SK-N-SH (cell line): ENCODE data around the gene IL17A. TPM values are rescaled to one million over a fixed set of nuclear protein-coding genes. Genes with fewer than 3 reads are reported as not detected.

Experiments used
- CTCF ChIA-PET: fragments of 300-600, 350-600 bp; formaldehyde crosslinking; extraction: SDS; loops from one replicate; lab custom pipeline; 2021; lab: Yijun Ruan, JAX
- POLR2A ChIA-PET: fragments of 350-600 bp; sonication (Branson Sonifier 250); formaldehyde crosslinking; extraction: SDS; loops from one replicate; lab custom pipeline; 2020; ENCODE audit warnings: antibody characterized with exemption, inconsistent platforms; lab: Yijun Ruan, JAX
- DNase-seq: peaks from one replicate; pipeline ENCODE4 v3.0.0; 2012
- H2AFZ ChIP-seq: fragments of 200-600 bp; sonication (generic); 2 replicates; pipeline ENCODE4 v1.8.1; 2016; ENCODE audit warnings: antibody characterized with exemption, mild to moderate bottlenecking, low read depth
- H3F3A ChIP-seq: fragments of 200-600 bp; sonication (generic); replicated peaks from 2 replicates; pipeline ENCODE3; 2016; ENCODE audit warnings: antibody characterized with exemption, mild to moderate bottlenecking; ENCODE audit not compliant: insufficient read depth
- H3K27ac ChIP-seq, 2 experiments: fragments of 200-500 bp in 1 of 2; fragments of 200-600 bp in 1 of 2; sonication (Bioruptor generic) in 1 of 2; sonication (generic), shearing (Covaris generic) in 1 of 2; 2 replicates each; pipeline versions ENCODE4 v1.5.1 to v1.6.1; 2014 to 2016; ENCODE audit warnings: low read depth in 2 of 2, inconsistent platforms in 1 of 2, low read length in 1 of 2, mild to moderate bottlenecking in 1 of 2, mixed read lengths in 1 of 2
- H3K27me3 ChIP-seq: fragments of 200-600 bp; sonication (generic), shearing (Covaris generic); 2 replicates; pipeline ENCODE4 v1.6.1; 2016; ENCODE audit warnings: mixed run types; ENCODE audit not compliant: insufficient read depth
- H3K36me3 ChIP-seq, 2 experiments: fragments of 200-500 bp in 1 of 2; fragments of 200-600 bp in 1 of 2; sonication (Bioruptor generic) in 1 of 2; sonication (generic) in 1 of 2; replicated peaks in 1 of 2; 2 replicates each; pipeline versions ENCODE3 to v1.5.1; 2014 to 2016; ENCODE audit warnings: low read length in 1 of 2, mild to moderate bottlenecking in 1 of 2; ENCODE audit not compliant: insufficient read depth in 2 of 2, control insufficient read depth in 1 of 2
- H3K4me1 ChIP-seq, 2 experiments: fragments of 200-500 bp in 1 of 2; fragments of 200-600 bp in 1 of 2; sonication (Bioruptor generic) in 1 of 2; sonication (generic), shearing (Covaris generic) in 1 of 2; 2 replicates each; pipeline versions ENCODE4 v1.5.1 to v1.6.1; 2014 to 2016; ENCODE audit warnings: low read depth in 1 of 2, low read length in 1 of 2, mixed run types in 1 of 2; ENCODE audit not compliant: insufficient read depth in 2 of 2, control insufficient read depth in 1 of 2
- H3K4me2 ChIP-seq: fragments of 200-600 bp; sonication (generic), shearing (Covaris generic); 2 replicates; pipeline ENCODE4 v1.6.1; 2017; ENCODE audit warnings: mixed run types
- H3K4me3 ChIP-seq, 2 experiments: fragments of 200-500 bp in 1 of 2; fragments of 200-600 bp in 1 of 2; sonication (Bioruptor generic) in 1 of 2; sonication (generic), shearing (Covaris generic) in 1 of 2; 2 replicates each; pipeline versions ENCODE4 v1.5.1 to v1.8.1; 2014 to 2016; ENCODE audit warnings: low read depth in 2 of 2, inconsistent platforms in 1 of 2, low read length in 1 of 2, mild to moderate bottlenecking in 1 of 2, mixed read lengths in 1 of 2, moderate library complexity in 1 of 2
- H3K79me2 ChIP-seq: fragments of 200-600 bp; sonication (generic); 2 replicates; pipeline ENCODE4 v1.8.1; 2017; ENCODE audit warnings: mild to moderate bottlenecking; ENCODE audit not compliant: insufficient read depth
- H3K9ac ChIP-seq: fragments of 200-600 bp; sonication (generic); 2 replicates; pipeline ENCODE4 v1.6.1; 2017; ENCODE audit warnings: mixed run types
- H3K9me2 ChIP-seq: fragments of 200-600 bp; sonication (generic); 2 replicates; pipeline ENCODE4 v1.6.1; 2017; ENCODE audit warnings: mixed run types
- H3K9me3 ChIP-seq: fragments of 200-600 bp; sonication (generic); 2 replicates; pipeline ENCODE4 v1.6.1; 2017; ENCODE audit warnings: mixed run types, mild to moderate bottlenecking, moderate library complexity
- H4K20me1 ChIP-seq: fragments of 200-600 bp; sonication (generic); 2 replicates; pipeline ENCODE4 v1.6.1; 2017; ENCODE audit warnings: mild to moderate bottlenecking, mixed run types; ENCODE audit not compliant: insufficient read depth
- CTCF ChIP-seq: fragments of 200-600 bp; sonication (generic); IDR thresholded peaks from 2 replicates; pipeline ENCODE4 v1.6.1; 2017; ENCODE audit warnings: antibody characterized with exemption, mild to moderate bottlenecking, moderate library complexity
- EP300 ChIP-seq, 2 experiments: IDR thresholded peaks; 2 replicates each; pipeline versions ENCODE4 v1.4.0 to v1.6.1; 2012; ENCODE audit warnings: borderline replicate concordance in 1 of 2, low read depth in 1 of 2, low read length in 1 of 2
- EZH2phosphoT487 ChIP-seq: fragments of 200-600 bp; sonication (generic); IDR thresholded peaks from 2 replicates; pipeline ENCODE4 v1.6.1; 2017; ENCODE audit warnings: low read depth, mixed run types, mild to moderate bottlenecking, antibody characterized with exemption, moderate library complexity, borderline replicate concordance
- FOXJ3 ChIP-seq: sonication (generic); formaldehyde crosslinking; IDR thresholded peaks from 2 replicates; pipeline ENCODE4 v1.5.1; 2020; ENCODE audit warnings: mild to moderate bottlenecking, missing genetic modification reagents
- GATA2 ChIP-seq: sonication (generic); formaldehyde crosslinking; IDR thresholded peaks from 2 replicates; pipeline ENCODE4 v1.5.0; 2020; ENCODE audit warnings: mild to moderate bottlenecking, missing genetic modification reagents
- IRF3 ChIP-seq: fragments of 150-350 bp; IDR thresholded peaks from 2 replicates; pipeline ENCODE4 v1.6.1; 2016; ENCODE audit warnings: mild to moderate bottlenecking, low read depth, low read length
- MAX ChIP-seq: IDR thresholded peaks from 2 replicates; pipeline ENCODE4 v1.4.0; 2012; ENCODE audit warnings: low read depth
- MEF2A ChIP-seq: IDR thresholded peaks from 2 replicates; pipeline ENCODE4 v1.4.0; 2012; ENCODE audit warnings: low read depth, borderline replicate concordance
- MXI1 ChIP-seq: IDR thresholded peaks from 2 replicates; pipeline ENCODE4 v1.6.1; 2012; ENCODE audit warnings: mild to moderate bottlenecking, low read depth, low read length, improper control_type of control experiment
- NFIC ChIP-seq: IDR thresholded peaks from 2 replicates; pipeline ENCODE4 v1.4.0; 2012; ENCODE audit warnings: borderline replicate concordance
- POLR2AphosphoS5 ChIP-seq: IDR thresholded peaks from 2 replicates; pipeline ENCODE4 v1.6.1; 2012; ENCODE audit warnings: low read depth, low read length
- RCOR1 ChIP-seq: fragments of 150-350 bp; IDR thresholded peaks from 2 replicates; pipeline ENCODE4 v1.6.1; 2017; ENCODE audit warnings: antibody characterized with exemption, low read length
- REST ChIP-seq: IDR thresholded peaks from 2 replicates; pipeline ENCODE4 v1.6.1; 2012; ENCODE audit warnings: mild to moderate bottlenecking, low read depth, low read length, moderate library complexity
- RFX5 ChIP-seq: IDR thresholded peaks from 2 replicates; pipeline ENCODE4 v1.6.1; 2012; ENCODE audit warnings: mild to moderate bottlenecking, improper control_type of control experiment, low read length
- RXRA ChIP-seq: IDR thresholded peaks from 2 replicates; pipeline ENCODE4 v1.4.0; 2012; ENCODE audit warnings: low read depth, mild to moderate bottlenecking, borderline replicate concordance
- TAF1 ChIP-seq: IDR thresholded peaks from 2 replicates; pipeline ENCODE4 v1.6.1; 2012; ENCODE audit warnings: low read depth, mild to moderate bottlenecking, low read length, moderate library complexity, borderline replicate concordance
- TEAD4 ChIP-seq: IDR thresholded peaks from 2 replicates; pipeline ENCODE4 v1.4.0; 2012; ENCODE audit warnings: mild to moderate bottlenecking, borderline replicate concordance; ENCODE audit not compliant: insufficient read depth
- USF1 ChIP-seq: IDR thresholded peaks from 2 replicates; pipeline ENCODE4 v1.4.0; 2012; ENCODE audit warnings: low read depth, borderline replicate concordance
- YY1 ChIP-seq: IDR thresholded peaks from 2 replicates; pipeline ENCODE4 v1.4.0; 2012; ENCODE audit warnings: low read depth, mild to moderate bottlenecking
- whole genome bisulfite sequencing: methylation state at CpG from one replicate; pipeline ENCODE4 v1.1.6; 2017; ENCODE audit warnings: low lambda C conversion rate; 5-methylcytosine and 5-hydroxymethylcytosine counted together
- polyA plus RNA-seq, 3 experiments: library from polyadenylated mRNA; depleted of rRNA; stranded (reverse); fragments of >200 nt; gene quantifications; 2 replicates each; pipeline ENCODE4 v1.2.3, GENCODE V29; 2012

IL17A gene
- polyA plus RNA-seq, 1 of the 3 experiments (the other 2 are of a cell fraction): not detected

GRCh38 chr6:52217761-52218160, 31.6 kb downstream of the IL17A start:
- no peak overlapping the region for H3K9ac ChIP-seq
- no peaks in the 10 kb centered on the region for H3K4me1 ChIP-seq
- no peaks in the 10 kb centered on the region for H3K36me3 ChIP-seq
- no peaks in the 10 kb centered on the region for H3K9me2 ChIP-seq
- H3K27me3 ChIP-seq: no peaks in the 10 kb centered on the region; the same call in 1 of the 2 replicates
- DNase-seq: no peak
- H3K4me3 ChIP-seq: no peak overlapping the region
- no peaks in the 10 kb centered on the region for H3F3A ChIP-seq
- no peaks in the 10 kb centered on the region for H3K9me3 ChIP-seq
- no peak overlapping the region for H2AFZ ChIP-seq
- H3K79me2 ChIP-seq: no peaks in the 10 kb centered on the region
- no peaks in the 10 kb centered on the region for H4K20me1 ChIP-seq
- CTCF ChIA-PET: no interaction called here
- H3K4me2 ChIP-seq: no peak overlapping the region
- 4% methylated on average over 2 of the region's 2 CpGs for WGBS
- POLR2A ChIA-PET: no interaction called here
- TF ChIP-seq NFIC (no peak), RXRA (no peak), TAF1 (no peak), MAX (no peak), RCOR1 (no peak), YY1 (no peak), EZH2phosphoT487 (no peak), CTCF (no peak), POLR2AphosphoS5 (no peak), MXI1 (no peak)
- no peak overlapping the region for H3K27ac ChIP-seq

GRCh38 chr6:52221302-52221701, 35.1 kb downstream of the IL17A start:
- no peaks in the 10 kb centered on the region for H3F3A ChIP-seq
- no peak overlapping the region for H3K9ac ChIP-seq
- H3K4me3 ChIP-seq: no peak overlapping the region; a peak in 1 of 4 replicates
- CTCF ChIA-PET: no interaction called here
- no peaks in the 10 kb centered on the region for H3K9me3 ChIP-seq
- no peaks in the 10 kb centered on the region for H3K36me3 ChIP-seq
- H3K9me2 ChIP-seq: no peaks in the 10 kb centered on the region
- H4K20me1 ChIP-seq: no peaks in the 10 kb centered on the region
- POLR2A ChIA-PET: no interaction called here
- no peaks in the 10 kb centered on the region; the same call in 1 of the 2 replicates for H3K27me3 ChIP-seq
- no peak overlapping the region for H3K4me2 ChIP-seq
- no peak overlapping the region for H2AFZ ChIP-seq
- 2% methylated on average over 3 of the region's 3 CpGs for WGBS
- DNase-seq: no peak
- H3K4me1 ChIP-seq: no peaks in the 10 kb centered on the region
- no peak overlapping the region for H3K27ac ChIP-seq
- no peaks in the 10 kb centered on the region for H3K79me2 ChIP-seq
- TF ChIP-seq POLR2AphosphoS5 (no peak), TEAD4 (no peak), GATA2 (CRISPR knock-in tag) (no peak), MEF2A (no peak), RXRA (no peak), FOXJ3 (CRISPR knock-in tag) (no peak), REST (no peak), EP300 (IDR thresholded peaks at IDR 0.05; ENCODE audit: borderline replicate concordance in 1 of 2, low read depth in 1 of 2, low read length in 1 of 2) (no peak), RCOR1 (no peak), RFX5 (no peak), IRF3 (no peak), USF1 (no peak), NFIC (no peak)
